Fibroblast of the conjunctiva (primary cell): Measurements from ENCODE around the gene IRAK2.

ENCODE experiments used
- DNase-seq: peaks from one replicate; pipeline ENCODE4 v3.0.0-alpha.2; 2010; ENCODE audit warnings: low read depth

IRAK2 gene

GRCh38 chr3:10224794-10225665 is 60.3 kb downstream of the IRAK2 start:
- peak; percentile 56 for DNase-seq

- DNase-seq = no peak
Observed at GRCh38 chr3:10226293-10226692, 61.6 kb downstream of the IRAK2 start.

GRCh38 chr3:10228248-10228950 is 63.7 kb downstream of the IRAK2 start:
- no peak for DNase-seq

- no peak for DNase-seq
Observed at GRCh38 chr3:10229576-10229975, 64.9 kb downstream of the IRAK2 start.

GRCh38 chr3:10232137-10232536 is 67.4 kb downstream of the IRAK2 start:
- no peak for DNase-seq

- DNase-seq = no peak
Observed at GRCh38 chr3:10233988-10234387, 69.3 kb downstream of the IRAK2 start.

- DNase-seq = no peak
Observed at GRCh38 chr3:10234526-10235230, 70.0 kb downstream of the IRAK2 start.

- no peak for DNase-seq
Observed at GRCh38 chr3:10235551-10235950, 70.8 kb downstream of the IRAK2 start.

- no peak for DNase-seq
Observed at GRCh38 chr3:10238345-10239183, 73.8 kb downstream of the IRAK2 start.

GRCh38 chr3:10240799-10241198 is 76.1 kb downstream of the IRAK2 start:
- no peak for DNase-seq

- DNase-seq = no peak
Observed at GRCh38 chr3:10242182-10243065, 77.7 kb downstream of the IRAK2 start.

- no peak for DNase-seq
Observed at GRCh38 chr3:10244009-10244408, 79.3 kb downstream of the IRAK2 start.

GRCh38 chr3:10245081-10245712 is 80.5 kb downstream of the IRAK2 start:
- DNase-seq = no peak

GRCh38 chr3:10247679-10248183 is 83.0 kb downstream of the IRAK2 start:
- DNase-seq = no peak

- peak; percentile 95 for DNase-seq
Observed at GRCh38 chr3:10248184-10248983, 83.7 kb downstream of the IRAK2 start, which contains the start of gene TATDN2. TATDN2 (plus strand) TSS chr3:10248459; CDS start chr3:10249201, 742 bp downstream.

- no peak for DNase-seq
Observed at GRCh38 chr3:10248984-10249748, 84.4 kb downstream of the IRAK2 start.

GRCh38 chr3:10249833-10250232 is 85.1 kb downstream of the IRAK2 start:
- no peak for DNase-seq

GRCh38 chr3:10251006-10251405 is 86.3 kb downstream of the IRAK2 start:
- no peak for DNase-seq
